Heart left ventricle (tissue), 13 donors: ENCODE data around the gene MCHR1.

Source experiments
- CTCF ChIP-seq, 12 donors: fragments of 200-600 bp; sonication (generic) in 4 of 12; IDR thresholded peaks; one replicate each; pipeline versions ENCODE4 v1.5.0 to v1.8.0; 2018 to 2022; ENCODE audit warnings: antibody characterized with exemption in 12 of 12, mild to moderate bottlenecking in 5 of 12
- POLR2A ChIP-seq, 2 donors: fragments of 450-650 bp; IDR thresholded peaks; one replicate each; pipeline ENCODE4 v1.6.1; 2017; ENCODE audit warnings: antibody characterized with exemption in 2 of 2, mild to moderate bottlenecking in 2 of 2, moderate library complexity in 2 of 2
- donor health status: ischemic (EF 13 %, LVEDD 7.1; RV severe dilation, severe dysfunction).
- donor health status: DM: no; HTN: yes; CAD: no.
- donor health status: DM: no; HTN: no; CAD: no.
- donor health status: ischemic (EF 25% LVEDD 6.9; RV normal size, moderate dysfunction).
- donor health status: ischemic (EF 25% LVEDD 5.7; RV mildly dilated, moderate dysfunction).
- donor health status: ischemic (EF 35%, LVEDD 5.7; RV mildly dilated, moderate dysfunction).
- donor health status: nonischemic (EF 11% LVEDD 7.7; RV severe dilation, severe dysfunction).
- donor health status: DM: yes; HTN: yes; CAD: no.
- donor health status: PGD.
- donor health status: ischemic (EF 29% LVEDD 5.4; RV normal size, mild dysfunction).
- donor health status: nonischemic (EF 23%, LVEDD 6.1; RV moderate dilation, normal function).

DNA sequence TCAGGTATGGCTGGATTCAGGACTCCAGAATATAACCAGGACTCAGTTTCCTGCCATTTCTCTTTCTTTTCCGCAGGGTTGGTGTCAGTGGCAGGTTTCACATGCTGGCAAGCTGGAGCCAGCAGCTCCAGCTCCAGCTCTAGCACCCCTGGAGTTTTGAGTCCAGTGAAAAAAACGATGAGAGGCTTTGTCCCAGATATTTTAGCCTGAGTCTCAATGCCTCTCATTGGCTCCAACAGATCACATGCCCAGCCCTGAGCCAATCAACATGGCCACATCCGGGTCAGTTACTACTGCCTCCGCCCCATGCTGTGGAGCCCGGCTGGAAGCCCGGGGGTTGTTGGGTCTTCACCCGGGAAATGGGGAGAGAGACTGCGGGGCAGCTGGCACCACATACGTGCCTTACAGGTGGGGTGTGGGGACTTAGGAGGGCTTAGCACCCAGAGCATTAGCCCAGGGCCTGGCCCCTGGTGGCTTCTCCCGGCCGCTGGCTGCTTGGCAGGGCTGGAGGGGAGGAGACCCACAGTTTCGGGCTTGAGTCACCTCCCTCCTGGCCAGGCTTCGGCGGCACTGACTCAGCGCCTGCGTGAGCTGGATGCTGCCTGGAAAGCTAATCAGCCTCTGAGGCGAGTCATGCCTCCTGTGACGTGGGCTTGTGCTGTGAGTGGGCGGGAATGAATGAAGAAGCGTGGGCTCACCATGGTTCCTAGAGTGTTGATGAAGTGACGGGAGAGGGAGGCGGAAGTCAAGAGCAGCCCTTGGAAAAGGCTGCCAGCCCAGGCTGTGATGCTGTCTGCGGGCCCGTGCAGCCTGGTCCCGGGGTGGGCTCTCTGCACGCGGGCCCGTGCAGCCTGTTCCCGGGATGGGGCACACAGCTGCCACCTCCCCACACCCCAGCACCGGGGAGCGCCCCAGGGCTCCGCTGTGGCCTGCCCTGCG is 27.5 kb upstream of the MCHR1 start:
- TF ChIP-seq CTCF (IDR thresholded peaks at IDR 0.05) (peak in 1 of 12 donors; percentile 19), POLR2A (IDR thresholded peaks at IDR 0.05) (peak; percentile 25 to 87)
